GM12864 (cell line): Measurements from ENCODE around the gene FAM234B.

Experiments
- DNase-seq: peaks from one replicate; pipeline ENCODE4 v3.0.0-alpha.2; 2011; ENCODE audit warnings: low read depth
- H3K4me3 ChIP-seq: 2 replicates; pipeline ENCODE4 v1.5.1; 2011; ENCODE audit warnings: mild to moderate bottlenecking, low read depth, low read length, control low read depth
- CTCF ChIP-seq: IDR thresholded peaks from 2 replicates; pipeline ENCODE4 v1.5.1; 2011; ENCODE audit warnings: low read depth, mild to moderate bottlenecking, moderate library complexity, low read length, control low read depth, inconsistent platforms; ENCODE audit errors: missing control alignments

Gene FAM234B

GRCh38 chr12:12999271-12999958 is 44.8 kb upstream of the FAM234B start:
- DNase-seq: no peak
- TF ChIP-seq CTCF: no peak
- peak overlapping the region; percentile 57 for H3K4me3 ChIP-seq

- DNase-seq: peak; percentile 18
- TF ChIP-seq CTCF: no peak
Observed at GRCh38 chr12:12999959-13000615, 44.1 kb upstream of the FAM234B start, which contains the start of gene HEBP1. Gene HEBP1 (minus strand): TSS chr12:13000265. CDS start chr12:13000114, 151 bp downstream.

GRCh38 chr12:13000616-13000924 is 43.6 kb upstream of the FAM234B start:
- peak overlapping the region; percentile 59 for H3K4me3 ChIP-seq
- TF ChIP-seq CTCF: no peak
- no peak for DNase-seq

More at GRCh38 chr12:12999959-13000615, 44.1 kb upstream of the FAM234B start, which contains the start of gene HEBP1:
- peak within 1 kb of the TSS; percentile 59 for H3K4me3 ChIP-seq

- H3K4me3 ChIP-seq: peak overlapping the region; percentile 59
- TF ChIP-seq CTCF: peak; percentile 30
- DNase-seq: no peak
Observed at GRCh38 chr12:13000925-13001774, 43.0 kb upstream of the FAM234B start.

- no peak overlapping the region for H3K4me3 ChIP-seq
- no peak for TF ChIP-seq CTCF
- no peak for DNase-seq
Observed at GRCh38 chr12:13001775-13002040, 42.5 kb upstream of the FAM234B start.

GRCh38 chr12:13002301-13003097 is 41.7 kb upstream of the FAM234B start:
- no peak for TF ChIP-seq CTCF
- DNase-seq: no peak
- H3K4me3 ChIP-seq: no peak overlapping the region
